Vagina (tissue), 2 donors: ENCODE results near the gene TECTB.

Experiments used
- POLR2A ChIP-seq, 2 donors: fragments of 450-650 bp; IDR thresholded peaks; one replicate each; pipeline ENCODE4 v1.6.1; 2017; ENCODE audit warnings: antibody characterized with exemption in 2 of 2, mild to moderate bottlenecking in 2 of 2, moderate library complexity in 2 of 2
- POLR2AphosphoS5 ChIP-seq, 2 donors: sonication (generic); formaldehyde crosslinking; IDR thresholded peaks; one replicate each; pipeline ENCODE4 v1.9.0; 2017; ENCODE audit warnings: antibody characterized with exemption in 2 of 2, mild to moderate bottlenecking in 2 of 2, low read depth in 1 of 2; ENCODE audit not compliant: insufficient read depth in 1 of 2
- TF ChIP-seq, protein P1 (sequence below), 3 experiments: fragments of 450-650 bp in 2 of 3; fragments of 200-600 bp in 1 of 3; sonication (generic) in 1 of 3; IDR thresholded peaks; one replicate each; pipeline ENCODE4 v1.5.1; 2017 to 2019; ENCODE audit warnings: antibody characterized with exemption in 3 of 3, mild to moderate bottlenecking in 2 of 3, moderate library complexity in 2 of 3

DNA sequence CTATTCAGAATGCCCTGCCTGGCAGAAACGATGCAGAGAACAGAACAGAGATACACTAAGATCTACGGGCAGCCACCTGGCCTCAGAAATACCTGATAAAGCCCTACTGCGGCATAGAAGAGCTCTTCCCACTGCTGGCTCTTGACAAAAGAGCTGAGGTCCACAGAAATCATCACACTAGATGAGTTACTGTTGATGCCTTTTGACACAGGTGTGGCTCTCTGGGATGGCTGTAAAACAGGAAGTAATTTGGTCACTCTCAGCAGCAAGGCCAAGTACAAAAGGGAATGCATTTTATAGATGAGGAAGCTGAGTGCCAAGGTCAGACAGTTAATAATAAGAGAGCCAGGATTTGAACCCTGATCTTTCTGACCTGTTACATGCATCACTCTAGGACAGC lies 55.8 kb downstream of the TECTB start:
- TF ChIP-seq, protein P1, sequence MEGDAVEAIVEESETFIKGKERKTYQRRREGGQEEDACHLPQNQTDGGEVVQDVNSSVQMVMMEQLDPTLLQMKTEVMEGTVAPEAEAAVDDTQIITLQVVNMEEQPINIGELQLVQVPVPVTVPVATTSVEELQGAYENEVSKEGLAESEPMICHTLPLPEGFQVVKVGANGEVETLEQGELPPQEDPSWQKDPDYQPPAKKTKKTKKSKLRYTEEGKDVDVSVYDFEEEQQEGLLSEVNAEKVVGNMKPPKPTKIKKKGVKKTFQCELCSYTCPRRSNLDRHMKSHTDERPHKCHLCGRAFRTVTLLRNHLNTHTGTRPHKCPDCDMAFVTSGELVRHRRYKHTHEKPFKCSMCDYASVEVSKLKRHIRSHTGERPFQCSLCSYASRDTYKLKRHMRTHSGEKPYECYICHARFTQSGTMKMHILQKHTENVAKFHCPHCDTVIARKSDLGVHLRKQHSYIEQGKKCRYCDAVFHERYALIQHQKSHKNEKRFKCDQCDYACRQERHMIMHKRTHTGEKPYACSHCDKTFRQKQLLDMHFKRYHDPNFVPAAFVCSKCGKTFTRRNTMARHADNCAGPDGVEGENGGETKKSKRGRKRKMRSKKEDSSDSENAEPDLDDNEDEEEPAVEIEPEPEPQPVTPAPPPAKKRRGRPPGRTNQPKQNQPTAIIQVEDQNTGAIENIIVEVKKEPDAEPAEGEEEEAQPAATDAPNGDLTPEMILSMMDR (IDR thresholded peaks at IDR 0.05), result no peak
- no peak for TF ChIP-seq POLR2A (IDR thresholded peaks at IDR 0.05)
- TF ChIP-seq POLR2AphosphoS5 (IDR thresholded peaks at IDR 0.05; ENCODE audit: insufficient read depth in 1 of 2, low read depth in 1 of 2), result no peak
